ENCODE measurements around the gene MRGPRX1. TPM values are rescaled to one million over a fixed set of nuclear protein-coding genes. Genes with fewer than 3 reads are reported as not detected.

MRGPRX1 gene
- total and polyA plus RNA-seq, 9 of the 15 experiments (the other 6 are each of a cell fraction or from before 2014, with no cell fraction given): not detected

DNA sequence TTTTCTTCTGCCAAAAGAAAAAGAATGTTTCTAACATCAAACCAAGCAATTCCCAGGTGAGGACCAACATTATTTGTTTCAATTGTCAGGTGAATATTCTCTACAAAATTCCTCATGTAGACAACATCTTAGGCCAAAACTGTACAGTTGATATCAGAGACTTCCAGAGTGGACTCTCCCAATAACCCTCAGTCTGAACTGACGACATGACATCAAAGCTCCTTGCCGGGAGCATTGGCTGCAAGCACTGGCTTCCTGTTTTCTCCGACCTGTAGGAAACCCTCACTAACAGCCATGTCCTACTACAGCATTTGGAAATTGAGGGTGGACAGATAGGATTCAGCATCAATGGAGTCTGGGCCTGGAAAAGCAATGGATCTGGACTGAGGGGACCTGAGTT lies 30.5 kb upstream of the MRGPRX1 start (continued):
- TF ChIP-seq POLR3A (IDR thresholded peaks at IDR 0.05; ENCODE audit: borderline replicate concordance, extremely low read depth, insufficient read depth, insufficient read length) (no peak), PCBP2 (IDR thresholded peaks at IDR 0.05; ENCODE audit: low read depth, low read length, poor library complexity, severe bottlenecking) (no peak), ZBTB8A (IDR thresholded peaks at IDR 0.05; ENCODE audit: partially characterized antibody) (no peak), XRCC4 (IDR thresholded peaks at IDR 0.05; ENCODE audit: extremely low read depth, insufficient read depth, insufficient read length) (no peak), ZBTB7A (IDR thresholded peaks at IDR 0.05; ENCODE audit: borderline replicate concordance, control insufficient read depth, low read depth, low read length) (no peak), PHB (CRISPR knock-in tag; IDR thresholded peaks at IDR 0.05) (no peak), DEAF1 (CRISPR knock-in tag; IDR thresholded peaks at IDR 0.05) (no peak), TCF15 (CRISPR knock-in tag; IDR thresholded peaks at IDR 0.05) (no peak), FOXJ3 (CRISPR knock-in tag; IDR thresholded peaks at IDR 0.05) (no peak), ADNP (tag; IDR thresholded peaks at IDR 0.05) (no peak)
